Mesenchymal stem cell (in vitro differentiated cells and primary cell): ENCODE measurements around the gene RNASET2.

Experiments
- DNase-seq: peaks from one replicate; pipeline ENCODE4 v3.0.0-alpha.2; 2013
- H2AFZ ChIP-seq: one replicate; pipeline ENCODE4 v1.6.1; 2013; ENCODE audit warnings: low read depth, mild to moderate bottlenecking, control low read depth, inconsistent platforms, low read length, moderate library complexity
- H2AK5ac ChIP-seq: 2 replicates; pipeline ENCODE4 v1.6.1; 2013; ENCODE audit warnings: low read length, moderate library complexity, mild to moderate bottlenecking, inconsistent platforms; ENCODE audit not compliant: severe bottlenecking
- H2BK120ac ChIP-seq: one replicate; pipeline ENCODE4 v1.6.1; 2013; ENCODE audit warnings: low read depth, mild to moderate bottlenecking, inconsistent platforms, low read length, moderate library complexity
- H2BK12ac ChIP-seq, 2 experiments: one replicate each; pipeline ENCODE4 v1.6.1; 2013; ENCODE audit warnings: inconsistent platforms in 2 of 2, low read length in 2 of 2, mild to moderate bottlenecking in 2 of 2, moderate library complexity in 2 of 2, control low read depth in 1 of 2
- H2BK15ac ChIP-seq: one replicate; pipeline ENCODE4 v1.6.1; 2013; ENCODE audit warnings: mild to moderate bottlenecking, low read depth, inconsistent platforms; ENCODE audit not compliant: poor library complexity, severe bottlenecking
- H2BK5ac ChIP-seq: 2 replicates; pipeline ENCODE4 v1.6.1; 2013; ENCODE audit warnings: low read depth, mild to moderate bottlenecking, low read length, control low read depth, inconsistent platforms; ENCODE audit not compliant: poor library complexity, severe bottlenecking
- H3K14ac ChIP-seq, 2 experiments: one replicate each; pipeline ENCODE4 v1.6.1; 2013; ENCODE audit warnings: inconsistent platforms in 2 of 2, low read length in 2 of 2, control low read depth in 1 of 2, mild to moderate bottlenecking in 1 of 2, moderate library complexity in 1 of 2
- H3K18ac ChIP-seq, 2 experiments: one replicate each; pipeline ENCODE4 v1.6.1; 2013; ENCODE audit warnings: inconsistent platforms in 2 of 2, low read length in 2 of 2, control low read depth in 1 of 2, low read depth in 1 of 2, mild to moderate bottlenecking in 1 of 2
- H3K23ac ChIP-seq, 2 experiments: one replicate each; pipeline ENCODE4 v1.6.1; 2013; ENCODE audit warnings: inconsistent platforms in 2 of 2, low read length in 2 of 2, mild to moderate bottlenecking in 2 of 2, moderate library complexity in 2 of 2, control low read depth in 1 of 2
- H3K27ac ChIP-seq: 2 replicates; pipeline ENCODE4 v1.5.1; 2013; ENCODE audit warnings: mild to moderate bottlenecking, moderate library complexity, low read length, control low read depth, inconsistent platforms; ENCODE audit not compliant: poor library complexity, severe bottlenecking
- H3K27me3 ChIP-seq, 2 experiments: 2 replicates each; pipeline versions ENCODE4 v1.6.1 to v1.7.0; 2013; ENCODE audit warnings: low read length in 2 of 2, mild to moderate bottlenecking in 2 of 2, moderate library complexity in 2 of 2, control low read depth in 1 of 2, inconsistent platforms in 1 of 2; ENCODE audit not compliant: control insufficient read depth in 1 of 2, insufficient read depth in 1 of 2
- H3K36me3 ChIP-seq, 2 experiments: 2 replicates each; pipeline versions ENCODE4 v1.6.1 to v1.7.0; 2013; ENCODE audit warnings: low read length in 2 of 2, control low read depth in 1 of 2, inconsistent platforms in 1 of 2, low read depth in 1 of 2, mild to moderate bottlenecking in 1 of 2; ENCODE audit not compliant: insufficient read depth in 2 of 2, control insufficient read depth in 1 of 2
- H3K4ac ChIP-seq, 2 experiments: one replicate each; pipeline ENCODE4 v1.6.1; 2013; ENCODE audit warnings: inconsistent platforms in 2 of 2, low read length in 2 of 2, mild to moderate bottlenecking in 2 of 2, moderate library complexity in 2 of 2, control low read depth in 1 of 2, low read depth in 1 of 2
- H3K4me1 ChIP-seq: 2 replicates; pipeline ENCODE4 v1.6.1; 2013; ENCODE audit warnings: low read depth, low read length, control low read depth; ENCODE audit not compliant: control insufficient read depth, insufficient read depth
- H3K4me2 ChIP-seq: 2 replicates; pipeline ENCODE4 v1.6.1; 2013; ENCODE audit warnings: low read length, mild to moderate bottlenecking, inconsistent platforms; ENCODE audit not compliant: poor library complexity, severe bottlenecking
- H3K4me3 ChIP-seq, 2 experiments: 2 replicates each; pipeline versions ENCODE4 v1.5.1 to v1.7.0; 2013; ENCODE audit warnings: low read length in 2 of 2, mild to moderate bottlenecking in 2 of 2, control low read depth in 1 of 2, low read depth in 1 of 2; ENCODE audit not compliant: insufficient read depth in 1 of 2
- H3K79me1 ChIP-seq: replicated peaks from 2 replicates; pipeline ENCODE4 v1.6.1; 2013; ENCODE audit warnings: mild to moderate bottlenecking, control low read depth, low read length, inconsistent platforms; ENCODE audit not compliant: poor library complexity, severe bottlenecking
- H3K9ac ChIP-seq: 2 replicates; pipeline ENCODE4 v1.7.0; 2013; ENCODE audit warnings: mild to moderate bottlenecking, low read length, moderate library complexity
- H3K9me3 ChIP-seq: 2 replicates; pipeline ENCODE4 v1.7.0; 2013; ENCODE audit warnings: mild to moderate bottlenecking, low read length; ENCODE audit not compliant: control insufficient read depth
- H4K8ac ChIP-seq: one replicate; pipeline ENCODE4 v1.6.1; 2013; ENCODE audit warnings: inconsistent platforms, mild to moderate bottlenecking, low read length, moderate library complexity
- H4K91ac ChIP-seq: one replicate; pipeline ENCODE4 v1.6.1; 2013; ENCODE audit warnings: mild to moderate bottlenecking, low read length, inconsistent platforms
- WGBS: methylation state at CpG from one replicate; pipeline ENCODE4 v1.1.7; 2013; ENCODE audit warnings: mixed read lengths; 5-methylcytosine and 5-hydroxymethylcytosine counted together

The RNASET2 gene

DNA sequence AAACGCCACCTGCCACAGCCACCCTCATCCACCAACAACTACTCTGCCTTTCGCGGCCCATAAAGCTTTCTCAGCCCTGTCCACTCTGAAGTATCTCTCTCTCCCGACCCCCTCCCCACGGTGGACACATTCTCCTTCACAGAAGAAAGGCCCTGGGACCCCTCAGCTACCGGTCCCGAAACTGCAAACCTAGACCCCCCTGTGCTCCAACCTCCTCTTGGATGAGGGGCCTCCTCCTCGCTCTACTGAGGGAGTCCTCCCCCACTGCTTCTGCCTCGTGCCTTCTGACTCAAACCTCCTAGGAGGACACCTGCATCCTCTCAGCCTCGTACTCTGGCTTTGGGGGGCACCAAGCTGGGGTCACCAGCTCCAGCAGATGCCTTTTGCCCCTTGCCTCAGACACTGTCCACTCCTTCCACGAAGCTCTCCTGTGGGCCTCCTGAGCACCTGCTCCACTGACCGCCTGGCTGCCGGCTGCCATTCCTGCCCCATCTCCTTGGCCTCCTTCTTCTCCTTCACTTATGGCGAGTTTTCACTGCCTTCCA, 24.9 kb downstream of the RNASET2 start:
- Histone ChIP-seq H4K8ac (no peak overlapping the region), H3K27me3 (no peaks in the 10 kb centered on the region), H3K4me1 (peaks cover 2% of the 10 kb centered on the region), H3K9me3 (no peaks in the 10 kb centered on the region), H2BK12ac (no peak overlapping the region), H3K27ac (no peak overlapping the region), H3K4me2 (no peak overlapping the region), H3K14ac (no peak overlapping the region), H3K79me1 (no peaks in the 10 kb centered on the region), H3K4me3 (no peak overlapping the region), H3K4ac (no peak overlapping the region), H3K23ac (no peak overlapping the region), H4K91ac (no peak overlapping the region), H2AFZ (no peak overlapping the region), H2BK120ac (no peak overlapping the region), H3K36me3 (peaks cover 7 to 42% of the 10 kb centered on the region in 2 experiments), H2AK5ac (no peak overlapping the region), H2BK15ac (no peak overlapping the region), H3K18ac (no peak overlapping the region), H2BK5ac (no peak overlapping the region), H3K9ac (no peak overlapping the region)
- no peak for DNase-seq
- 93% methylated on average over 14 of the region's 14 CpGs for WGBS

- H3K9me3 ChIP-seq, result no peaks in the 10 kb centered on the region
- H3K4ac ChIP-seq, result no peak overlapping the region
- no peak overlapping the region for H3K4me2 ChIP-seq
- H3K36me3 ChIP-seq, result peaks cover 7 to 45% of the 10 kb centered on the region in 2 experiments
- H3K14ac ChIP-seq, result peak overlapping the region in 1 of 2 experiments; percentile 72
- H2AFZ ChIP-seq, result no peak overlapping the region
- no peak overlapping the region for H3K27ac ChIP-seq
- DNase-seq, result no peak
- H2AK5ac ChIP-seq, result no peak overlapping the region
- H3K27me3 ChIP-seq, result no peaks in the 10 kb centered on the region
- H2BK12ac ChIP-seq, result no peak overlapping the region
- peak overlapping the region; percentile 19 for H4K91ac ChIP-seq
- H2BK120ac ChIP-seq, result no peak overlapping the region
- WGBS, result 96% methylated on average over 4 of the region's 4 CpGs
- H3K18ac ChIP-seq, result no peak overlapping the region
- no peak overlapping the region for H4K8ac ChIP-seq
- H3K4me3 ChIP-seq, result no peak overlapping the region
- H2BK5ac ChIP-seq, result no peak overlapping the region
- H3K23ac ChIP-seq, result no peak overlapping the region
- H3K9ac ChIP-seq, result no peak overlapping the region
- H2BK15ac ChIP-seq, result no peak overlapping the region
- H3K79me1 ChIP-seq, result no peaks in the 10 kb centered on the region
- no peaks in the 10 kb centered on the region for H3K4me1 ChIP-seq
Observed at GRCh38 chr6:166930354-166930891, 25.9 kb downstream of the RNASET2 start.

- Histone ChIP-seq H3K4ac (no peak overlapping the region), H3K14ac (no peak overlapping the region), H4K8ac (no peak overlapping the region), H3K9me3 (no peaks in the 10 kb centered on the region), H3K18ac (no peak overlapping the region), H3K27ac (no peak overlapping the region), H2AK5ac (no peak overlapping the region), H3K23ac (no peak overlapping the region), H3K4me1 (no peaks in the 10 kb centered on the region), H2BK120ac (no peak overlapping the region), H2BK12ac (no peak overlapping the region), H4K91ac (no peak overlapping the region), H3K9ac (no peak overlapping the region), H2BK5ac (no peak overlapping the region), H2BK15ac (no peak overlapping the region), H3K4me3 (no peak overlapping the region), H3K27me3 (no peaks in the 10 kb centered on the region), H3K79me1 (no peaks in the 10 kb centered on the region), H3K4me2 (no peak overlapping the region), H2AFZ (no peak overlapping the region), H3K36me3 (peaks cover 7 to 45% of the 10 kb centered on the region in 2 experiments)
- no peak for DNase-seq
- 69% methylated on average over 9 of the region's 9 CpGs for WGBS
Observed at GRCh38 chr6:166929542-166930189, 26.7 kb downstream of the RNASET2 start.

GRCh38 chr6:166928644-166929541, 27.5 kb downstream of the RNASET2 start:
- peaks cover 2 to 42% of the 10 kb centered on the region in 2 experiments for H3K36me3 ChIP-seq
- no peak overlapping the region for H3K4me2 ChIP-seq
- H2BK120ac ChIP-seq, result no peak overlapping the region
- no peak overlapping the region for H3K4me3 ChIP-seq
- no peak overlapping the region for H2BK5ac ChIP-seq
- H4K91ac ChIP-seq, result no peak overlapping the region
- H3K9me3 ChIP-seq, result no peaks in the 10 kb centered on the region
- no peak overlapping the region for H3K18ac ChIP-seq
- H3K27ac ChIP-seq, result no peak overlapping the region
- 92% methylated on average over 18 of the region's 21 CpGs for WGBS
- H3K4me1 ChIP-seq, result no peaks in the 10 kb centered on the region
- no peak overlapping the region for H2AK5ac ChIP-seq
- no peak overlapping the region for H3K4ac ChIP-seq
- no peak overlapping the region for H3K9ac ChIP-seq
- H3K14ac ChIP-seq, result no peak overlapping the region
- H2AFZ ChIP-seq, result no peak overlapping the region
- H2BK15ac ChIP-seq, result no peak overlapping the region
- no peaks in the 10 kb centered on the region for H3K79me1 ChIP-seq
- no peaks in the 10 kb centered on the region for H3K27me3 ChIP-seq
- H4K8ac ChIP-seq, result no peak overlapping the region
- DNase-seq, result no peak
- no peak overlapping the region for H2BK12ac ChIP-seq
- no peak overlapping the region for H3K23ac ChIP-seq
